Measurements from ENCODE around the gene CNKSR1.

The CNKSR1 gene

GRCh38 chr1:26132128-26132833, 45.0 kb upstream of the CNKSR1 start:
- no peak for TF ChIP-seq TOX (CRISPR knock-in tag; IDR thresholded peaks at IDR 0.05; ENCODE audit: borderline replicate concordance)
- TF ChIP-seq ZNF565 (CRISPR knock-in tag; conservative IDR thresholded peaks at IDR 0.05; ENCODE audit: low read depth) = no peak
- no peak for TF ChIP-seq TSHZ2 (CRISPR knock-in tag; IDR thresholded peaks at IDR 0.05)
- no peak for TF ChIP-seq OSR1 (CRISPR knock-in tag; IDR thresholded peaks at IDR 0.05)
- no peak for TF ChIP-seq BACH2 (CRISPR knock-in tag; IDR thresholded peaks at IDR 0.05; ENCODE audit: borderline replicate concordance)
- no peak for TF ChIP-seq ZNF8 (CRISPR knock-in tag; IDR thresholded peaks at IDR 0.05)
- TF ChIP-seq ISL1 (CRISPR knock-in tag; IDR thresholded peaks at IDR 0.05) = no peak
- no peak for TF ChIP-seq PPARA (CRISPR knock-in tag; IDR thresholded peaks at IDR 0.05; ENCODE audit: borderline replicate concordance)
- no peak for ATAC-seq

GRCh38 chr1:26132834-26133167, 44.5 kb upstream of the CNKSR1 start:
- no peak for ATAC-seq
- TF ChIP-seq ZFP3 (CRISPR knock-in tag; IDR thresholded peaks at IDR 0.05) = no peak

- TF ChIP-seq ISL1 (CRISPR knock-in tag; IDR thresholded peaks at IDR 0.05) = no peak
- TF ChIP-seq ESRRG (CRISPR knock-in tag; IDR thresholded peaks at IDR 0.05) = no peak
- TF ChIP-seq POU6F1 (CRISPR knock-in tag; IDR thresholded peaks at IDR 0.05; ENCODE audit: borderline replicate concordance, low read depth) = no peak
- no peak for TF ChIP-seq CSRNP3 (CRISPR knock-in tag; IDR thresholded peaks at IDR 0.05)
- ATAC-seq = no peak
Measured at GRCh38 chr1:26134466-26134865, 42.8 kb upstream of the CNKSR1 start.

GRCh38 chr1:26138974-26139558, 38.2 kb upstream of the CNKSR1 start:
- no peak for ATAC-seq
- TF ChIP-seq BACH2 (CRISPR knock-in tag; IDR thresholded peaks at IDR 0.05; ENCODE audit: borderline replicate concordance) = no peak
- TF ChIP-seq PATZ1 (CRISPR knock-in tag; IDR thresholded peaks at IDR 0.05; ENCODE audit: borderline replicate concordance) = no peak
- no peak for TF ChIP-seq POU6F1 (CRISPR knock-in tag; IDR thresholded peaks at IDR 0.05; ENCODE audit: borderline replicate concordance, low read depth)
- no peak for TF ChIP-seq ZNF565 (CRISPR knock-in tag; conservative IDR thresholded peaks at IDR 0.05; ENCODE audit: low read depth)
- no peak for TF ChIP-seq TSHZ2 (CRISPR knock-in tag; IDR thresholded peaks at IDR 0.05)
- TF ChIP-seq ISL1 (CRISPR knock-in tag; IDR thresholded peaks at IDR 0.05) = no peak
- no peak for TF ChIP-seq ZNF70 (CRISPR knock-in tag; IDR thresholded peaks at IDR 0.05)
- TF ChIP-seq TOX (CRISPR knock-in tag; IDR thresholded peaks at IDR 0.05; ENCODE audit: borderline replicate concordance) = no peak
- no peak for TF ChIP-seq GLIS3 (CRISPR knock-in tag; IDR thresholded peaks at IDR 0.05)
- no peak for TF ChIP-seq ZC3H10 (CRISPR knock-in tag; IDR thresholded peaks at IDR 0.05)
- TF ChIP-seq RARB (CRISPR knock-in tag; IDR thresholded peaks at IDR 0.05) = no peak
- TF ChIP-seq ZFP3 (CRISPR knock-in tag; IDR thresholded peaks at IDR 0.05) = no peak
- no peak for TF ChIP-seq ZFP30 (CRISPR knock-in tag; IDR thresholded peaks at IDR 0.05)
- no peak for TF ChIP-seq ZNF8 (CRISPR knock-in tag; IDR thresholded peaks at IDR 0.05)

All from SK-N-SH treated with all-trans-retinoic acid at 6 μM for 48 hours (cell line).